Esophagus muscularis mucosa (tissue), 4 donors: ENCODE measurements around the gene HNF1B. TPM values are rescaled to one million over a fixed set of nuclear protein-coding genes. Genes with fewer than 3 reads are reported as not detected.

Experiments
- DNase-seq: peaks from one replicate; pipeline ENCODE4 v3.0.0-alpha.2; 2017; ENCODE audit errors: extremely low spot score
- H3K27ac ChIP-seq, 4 donors: fragments of 200-600 bp; sonication (generic); replicated peaks in 1 of 4; 1 replicate in 3 of 4; 2 replicates in 1 of 4; pipeline ENCODE4 v1.5.1; 2016 to 2019; ENCODE audit warnings: mild to moderate bottlenecking in 1 of 4
- H3K27me3 ChIP-seq, 4 donors: fragments of 200-600 bp; sonication (generic); one replicate each; pipeline versions ENCODE4 v1.5.1 to v1.6.0; 2016 to 2019
- H3K36me3 ChIP-seq, 4 donors: fragments of 200-600 bp; sonication (generic); one replicate each; pipeline ENCODE4 v1.5.1; 2016 to 2019
- H3K4me1 ChIP-seq, 4 donors: fragments of 200-600 bp; sonication (generic); one replicate each; pipeline ENCODE4 v1.5.1; 2016 to 2019
- H3K4me3 ChIP-seq, 4 donors: fragments of 200-600 bp; sonication (generic); 1 replicate in 2 of 4; 2 replicates in 2 of 4; pipeline ENCODE4 v1.5.1; 2016 to 2019; ENCODE audit warnings: mild to moderate bottlenecking in 4 of 4, moderate library complexity in 1 of 4
- H3K9me3 ChIP-seq, 4 donors: fragments of 200-600 bp; sonication (generic); 1 replicate in 3 of 4; 2 replicates in 1 of 4; pipeline ENCODE4 v1.5.1; 2016 to 2019
- CTCF ChIP-seq, 3 experiments: fragments of 200-600 bp in 2 of 3; fragments of 450-650 bp in 1 of 3; sonication (generic) in 2 of 3; IDR thresholded peaks; one replicate each; pipeline ENCODE4 v1.5.1; 2017 to 2019; ENCODE audit warnings: antibody characterized with exemption in 3 of 3, mild to moderate bottlenecking in 2 of 3, moderate library complexity in 1 of 3
- EP300 ChIP-seq: sonication (generic); formaldehyde crosslinking; IDR thresholded peaks from one replicate; pipeline ENCODE4 v1.6.1; 2017; ENCODE audit warnings: antibody characterized with exemption
- POLR2A ChIP-seq: fragments of 450-650 bp; IDR thresholded peaks from one replicate; pipeline ENCODE4 v1.6.1; 2017; ENCODE audit warnings: antibody characterized with exemption, moderate library complexity, mild to moderate bottlenecking, low read depth
- POLR2AphosphoS5 ChIP-seq, 2 donors: sonication (generic); formaldehyde crosslinking; IDR thresholded peaks; one replicate each; pipeline ENCODE4 v1.6.1; 2017; ENCODE audit warnings: antibody characterized with exemption in 2 of 2
- WGBS: methylation state at CpG from one replicate; pipeline ENCODE4 v1.1.5; 2018; 5-methylcytosine and 5-hydroxymethylcytosine counted together
- intact Hi-C: fragments of 100-400 bp; cut with DNase I; formaldehyde crosslinking; loops from one replicate; pipeline ENCODE4 v1.15.1; 2023
- total RNA-seq, 4 donors: library from RNA; depleted of rRNA; stranded (reverse); fragments of >200 nt; gene quantifications; one replicate each; pipeline versions ENCODE4 v1.1.0 to v1.2.1, GENCODE V29; 2016

The HNF1B gene
- total RNA-seq, 4 donors from 2014 or later, result not detected

DNA sequence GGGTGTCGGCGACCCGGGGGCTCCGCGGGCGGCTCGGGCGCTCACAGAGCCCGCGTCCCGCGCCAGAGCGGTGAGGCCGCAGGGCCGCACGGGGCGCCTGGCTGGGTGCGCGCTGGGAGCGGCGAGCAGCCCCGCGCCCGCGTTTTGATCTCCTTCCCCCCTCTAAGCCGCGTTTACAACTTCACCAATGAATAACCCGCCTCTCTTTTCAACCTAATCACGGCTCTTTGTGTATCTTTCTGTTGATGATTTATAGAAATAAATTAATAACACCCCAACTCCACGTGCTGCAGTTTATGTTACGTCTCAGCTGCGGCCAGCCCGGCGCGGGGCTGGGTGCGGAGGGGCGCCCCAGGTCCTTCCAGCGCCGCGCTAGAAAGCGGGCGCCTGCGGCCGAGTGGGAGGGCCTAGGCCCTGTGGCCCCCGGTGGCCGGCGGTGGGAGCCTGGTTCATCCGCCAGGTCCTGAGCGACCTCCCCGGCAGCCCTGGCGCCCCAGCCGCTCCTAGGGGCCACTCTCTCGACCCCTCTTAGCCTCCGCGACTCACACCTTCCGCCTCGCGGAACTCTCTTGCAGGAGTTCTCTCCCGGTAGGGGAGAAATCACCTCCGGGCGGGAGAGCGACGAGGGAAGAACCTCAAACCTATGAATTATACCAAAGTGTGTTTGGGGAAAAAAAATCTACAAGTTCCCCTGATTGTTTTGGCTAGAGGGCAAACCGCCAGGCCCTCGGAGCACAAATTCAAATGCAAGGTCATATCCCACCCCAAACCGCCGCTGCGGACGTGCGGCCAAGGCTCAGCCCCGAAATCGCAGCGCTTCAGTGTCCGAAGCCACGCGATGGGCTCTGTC, 1.9 kb downstream of the HNF1B start:
- H3K9me3 ChIP-seq, result no peaks in the 10 kb centered on the region
- intact Hi-C loops, result loop anchor here (10.0 kb wide), 1 partner anchor 98 kb away; the partner anchor contains the start of gene DDX52
- peaks cover 32 to 43% (median 39%) of the 10 kb centered on the region in 4 donors for H3K4me1 ChIP-seq
- H3K27me3 ChIP-seq, result peaks cover 10 to 100% (median 77%) of the 10 kb centered on the region in 4 donors
- no peaks in the 10 kb centered on the region for H3K36me3 ChIP-seq
- peak overlapping the region; percentile 34 to 52 (median 42) for H3K4me3 ChIP-seq
- H3K27ac ChIP-seq, result no peak overlapping the region
- no peak for DNase-seq
- TF ChIP-seq POLR2AphosphoS5 (IDR thresholded peaks at IDR 0.05) (no peak), POLR2A (no peak), CTCF (IDR thresholded peaks at IDR 0.05) (no peak), EP300 (no peak)
- 6% methylated on average over 26 of the region's 76 CpGs for WGBS

- Histone ChIP-seq H3K9me3 (no peaks in the 10 kb centered on the region), H3K27ac (no peak overlapping the region), H3K36me3 (no peaks in the 10 kb centered on the region), H3K4me3 (peak overlapping the region; percentile 34 to 52 (median 42)), H3K27me3 (peaks cover 10 to 100% (median 81%) of the 10 kb centered on the region in 4 donors), H3K4me1 (peaks cover 32 to 43% (median 39%) of the 10 kb centered on the region in 4 donors)
- TF ChIP-seq POLR2AphosphoS5 (IDR thresholded peaks at IDR 0.05) (no peak), POLR2A (no peak), EP300 (no peak), CTCF (IDR thresholded peaks at IDR 0.05) (no peak)
- DNase-seq, result no peak
- intact Hi-C loops, result loop anchor here (10.0 kb wide), 1 partner anchor 97 kb away; the partner anchor contains the start of gene DDX52
- 4% methylated on average over 32 of the region's 51 CpGs for WGBS
Measured at GRCh38 chr17:37742116-37742761, 2.6 kb downstream of the HNF1B start.

GRCh38 chr17:37741341-37742115, 3.3 kb downstream of the HNF1B start:
- TF ChIP-seq POLR2A (no peak), EP300 (no peak), CTCF (IDR thresholded peaks at IDR 0.05) (no peak), POLR2AphosphoS5 (IDR thresholded peaks at IDR 0.05) (no peak)
- DNase-seq, result no peak
- H3K9me3 ChIP-seq, result no peaks in the 10 kb centered on the region
- peaks cover 10 to 100% (median 84%) of the 10 kb centered on the region in 4 donors for H3K27me3 ChIP-seq
- intact Hi-C loops, result loop anchor here (10.0 kb wide), 1 partner anchor 97 kb away; the partner anchor contains the start of gene DDX52
- 22% methylated on average over 14 of the region's 22 CpGs for WGBS
- peak overlapping the region; percentile 34 to 52 (median 42) for H3K4me3 ChIP-seq
- peaks cover 32 to 43% (median 39%) of the 10 kb centered on the region in 4 donors for H3K4me1 ChIP-seq
- H3K27ac ChIP-seq, result no peak overlapping the region
- no peaks in the 10 kb centered on the region for H3K36me3 ChIP-seq

DNA sequence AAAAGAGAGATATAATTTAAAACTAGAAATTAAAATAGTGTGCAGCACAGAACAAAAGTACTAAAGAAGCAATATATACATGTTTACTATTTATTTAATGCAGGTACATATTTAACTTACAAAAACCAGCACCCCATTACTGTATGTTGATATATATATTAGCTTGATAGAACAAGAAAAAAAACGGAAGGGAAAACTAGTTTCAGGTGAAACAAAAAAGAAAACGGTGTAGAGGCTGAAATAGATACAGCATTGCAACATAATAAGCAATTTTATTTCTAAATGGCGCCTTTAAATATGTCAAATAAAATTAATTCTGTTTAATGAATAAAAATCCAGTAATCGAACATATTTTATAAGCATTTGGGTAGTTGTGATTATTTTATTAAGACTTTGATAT, 3.9 kb downstream of the HNF1B start:
- no peak for DNase-seq
- intact Hi-C loops, result loop anchor here (10.0 kb wide), 1 partner anchor 96 kb away; the partner anchor contains the start of gene DDX52
- Histone ChIP-seq H3K9me3 (no peaks in the 10 kb centered on the region), H3K36me3 (no peaks in the 10 kb centered on the region), H3K4me3 (no peak overlapping the region), H3K27me3 (peaks cover 10 to 100% (median 82%) of the 10 kb centered on the region in 4 donors), H3K27ac (no peak overlapping the region), H3K4me1 (peaks cover 32 to 43% (median 39%) of the 10 kb centered on the region in 4 donors)
- 34% methylated on average over 4 of the region's 4 CpGs for WGBS
- TF ChIP-seq CTCF (IDR thresholded peaks at IDR 0.05), result no peak
- TF ChIP-seq POLR2A, result no peak
- TF ChIP-seq EP300, result no peak
- TF ChIP-seq POLR2AphosphoS5 (IDR thresholded peaks at IDR 0.05), result no peak
